Mesenchymal stem cell (in vitro differentiated cells and primary cell): ENCODE data around the gene XPNPEP3.
A peak's percentile ranks its signal among the peaks of the same experiment; 100 is the strongest.
"Not testable (repeated sequence)": the region's sequence is repeated elsewhere in the genome, so short reads cannot be mapped to it uniquely, and the experiment has no call there.

Experiments used
- DNase-seq: peaks from one replicate; pipeline ENCODE4 v3.0.0-alpha.2; 2013
- H2AFZ ChIP-seq: one replicate; pipeline ENCODE4 v1.6.1; 2013; ENCODE audit warnings: low read depth, mild to moderate bottlenecking, control low read depth, inconsistent platforms, low read length, moderate library complexity
- H2AK5ac ChIP-seq: 2 replicates; pipeline ENCODE4 v1.6.1; 2013; ENCODE audit warnings: low read length, moderate library complexity, mild to moderate bottlenecking, inconsistent platforms; ENCODE audit not compliant: severe bottlenecking
- H2BK120ac ChIP-seq: one replicate; pipeline ENCODE4 v1.6.1; 2013; ENCODE audit warnings: low read depth, mild to moderate bottlenecking, inconsistent platforms, low read length, moderate library complexity
- H2BK12ac ChIP-seq, 2 experiments: one replicate each; pipeline ENCODE4 v1.6.1; 2013; ENCODE audit warnings: inconsistent platforms in 2 of 2, low read length in 2 of 2, mild to moderate bottlenecking in 2 of 2, moderate library complexity in 2 of 2, control low read depth in 1 of 2
- H2BK15ac ChIP-seq: one replicate; pipeline ENCODE4 v1.6.1; 2013; ENCODE audit warnings: mild to moderate bottlenecking, low read depth, inconsistent platforms; ENCODE audit not compliant: poor library complexity, severe bottlenecking
- H2BK5ac ChIP-seq: 2 replicates; pipeline ENCODE4 v1.6.1; 2013; ENCODE audit warnings: low read depth, mild to moderate bottlenecking, low read length, control low read depth, inconsistent platforms; ENCODE audit not compliant: poor library complexity, severe bottlenecking
- H3K14ac ChIP-seq, 2 experiments: one replicate each; pipeline ENCODE4 v1.6.1; 2013; ENCODE audit warnings: inconsistent platforms in 2 of 2, low read length in 2 of 2, control low read depth in 1 of 2, mild to moderate bottlenecking in 1 of 2, moderate library complexity in 1 of 2
- H3K18ac ChIP-seq, 2 experiments: one replicate each; pipeline ENCODE4 v1.6.1; 2013; ENCODE audit warnings: inconsistent platforms in 2 of 2, low read length in 2 of 2, control low read depth in 1 of 2, low read depth in 1 of 2, mild to moderate bottlenecking in 1 of 2
- H3K23ac ChIP-seq, 2 experiments: one replicate each; pipeline ENCODE4 v1.6.1; 2013; ENCODE audit warnings: inconsistent platforms in 2 of 2, low read length in 2 of 2, mild to moderate bottlenecking in 2 of 2, moderate library complexity in 2 of 2, control low read depth in 1 of 2
- H3K27ac ChIP-seq: 2 replicates; pipeline ENCODE4 v1.5.1; 2013; ENCODE audit warnings: mild to moderate bottlenecking, moderate library complexity, low read length, control low read depth, inconsistent platforms; ENCODE audit not compliant: poor library complexity, severe bottlenecking
- H3K27me3 ChIP-seq, 2 experiments: 2 replicates each; pipeline versions ENCODE4 v1.6.1 to v1.7.0; 2013; ENCODE audit warnings: low read length in 2 of 2, mild to moderate bottlenecking in 2 of 2, moderate library complexity in 2 of 2, control low read depth in 1 of 2, inconsistent platforms in 1 of 2; ENCODE audit not compliant: control insufficient read depth in 1 of 2, insufficient read depth in 1 of 2
- H3K36me3 ChIP-seq, 2 experiments: 2 replicates each; pipeline versions ENCODE4 v1.6.1 to v1.7.0; 2013; ENCODE audit warnings: low read length in 2 of 2, control low read depth in 1 of 2, inconsistent platforms in 1 of 2, low read depth in 1 of 2, mild to moderate bottlenecking in 1 of 2; ENCODE audit not compliant: insufficient read depth in 2 of 2, control insufficient read depth in 1 of 2
- H3K4ac ChIP-seq, 2 experiments: one replicate each; pipeline ENCODE4 v1.6.1; 2013; ENCODE audit warnings: inconsistent platforms in 2 of 2, low read length in 2 of 2, mild to moderate bottlenecking in 2 of 2, moderate library complexity in 2 of 2, control low read depth in 1 of 2, low read depth in 1 of 2
- H3K4me1 ChIP-seq: 2 replicates; pipeline ENCODE4 v1.6.1; 2013; ENCODE audit warnings: low read depth, low read length, control low read depth; ENCODE audit not compliant: control insufficient read depth, insufficient read depth
- H3K4me2 ChIP-seq: 2 replicates; pipeline ENCODE4 v1.6.1; 2013; ENCODE audit warnings: low read length, mild to moderate bottlenecking, inconsistent platforms; ENCODE audit not compliant: poor library complexity, severe bottlenecking
- H3K4me3 ChIP-seq, 2 experiments: 2 replicates each; pipeline versions ENCODE4 v1.5.1 to v1.7.0; 2013; ENCODE audit warnings: low read length in 2 of 2, mild to moderate bottlenecking in 2 of 2, control low read depth in 1 of 2, low read depth in 1 of 2; ENCODE audit not compliant: insufficient read depth in 1 of 2
- H3K79me1 ChIP-seq: replicated peaks from 2 replicates; pipeline ENCODE4 v1.6.1; 2013; ENCODE audit warnings: mild to moderate bottlenecking, control low read depth, low read length, inconsistent platforms; ENCODE audit not compliant: poor library complexity, severe bottlenecking
- H3K9ac ChIP-seq: 2 replicates; pipeline ENCODE4 v1.7.0; 2013; ENCODE audit warnings: mild to moderate bottlenecking, low read length, moderate library complexity
- H3K9me3 ChIP-seq: 2 replicates; pipeline ENCODE4 v1.7.0; 2013; ENCODE audit warnings: mild to moderate bottlenecking, low read length; ENCODE audit not compliant: control insufficient read depth
- H4K8ac ChIP-seq: one replicate; pipeline ENCODE4 v1.6.1; 2013; ENCODE audit warnings: inconsistent platforms, mild to moderate bottlenecking, low read length, moderate library complexity
- H4K91ac ChIP-seq: one replicate; pipeline ENCODE4 v1.6.1; 2013; ENCODE audit warnings: mild to moderate bottlenecking, low read length, inconsistent platforms
- WGBS: methylation state at CpG from one replicate; pipeline ENCODE4 v1.1.7; 2013; ENCODE audit warnings: mixed read lengths; 5-methylcytosine and 5-hydroxymethylcytosine counted together

XPNPEP3 gene

GRCh38 chr22:40912987-40913386 lies 56.0 kb downstream of the XPNPEP3 start:
- H2BK12ac ChIP-seq, H3K9me3 ChIP-seq, H3K4me3 ChIP-seq, H3K79me1 ChIP-seq, H3K4me1 ChIP-seq, H2BK120ac ChIP-seq, H3K4me2 ChIP-seq, H3K27me3 ChIP-seq, H4K91ac ChIP-seq, H3K23ac ChIP-seq, H3K9ac ChIP-seq, H3K27ac ChIP-seq, H2AK5ac ChIP-seq, H2BK5ac ChIP-seq, H3K18ac ChIP-seq, H3K14ac ChIP-seq, H2AFZ ChIP-seq, H3K4ac ChIP-seq, H4K8ac ChIP-seq, H2BK15ac ChIP-seq, DNase-seq: not testable (repeated sequence)
- 95% methylated on average over 6 of the region's 6 CpGs for WGBS
- peaks cover 10 to 89% of the 10 kb centered on the region in 2 experiments for H3K36me3 ChIP-seq

DNA sequence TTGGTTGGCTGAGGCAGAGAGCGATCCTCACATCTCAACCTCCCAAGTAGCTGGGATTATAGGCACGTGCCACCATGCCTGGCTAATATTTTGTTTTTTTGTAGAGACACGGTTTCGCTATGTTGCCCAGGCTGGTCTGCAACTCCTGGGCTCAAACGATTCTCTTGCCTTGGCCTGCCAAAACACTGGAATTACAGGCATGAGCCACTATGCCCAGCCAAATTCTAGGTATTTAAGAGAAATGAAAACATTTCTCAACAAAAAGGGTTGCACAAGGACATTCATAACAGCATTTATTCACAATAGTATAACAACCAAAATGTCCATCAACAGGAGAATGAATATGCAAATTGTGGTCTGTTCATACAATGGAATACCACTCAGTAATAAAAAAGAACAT lies 62.5 kb downstream of the XPNPEP3 start:
- Histone ChIP-seq H3K27ac (no peak overlapping the region), H3K4ac (no peak overlapping the region), H2BK15ac (no peak overlapping the region), H3K4me3 (no peak overlapping the region), H4K8ac (no peak overlapping the region), H3K23ac (no peak overlapping the region), H3K18ac (no peak overlapping the region), H3K9ac (no peak overlapping the region), H2BK5ac (no peak overlapping the region), H3K79me1 (no peaks in the 10 kb centered on the region), H2AFZ (no peak overlapping the region), H3K36me3 (peaks cover 17 to 89% of the 10 kb centered on the region in 2 experiments), H2BK120ac (no peak overlapping the region), H4K91ac (no peak overlapping the region), H2AK5ac (no peak overlapping the region), H3K4me2 (no peak overlapping the region), H3K9me3 (no peaks in the 10 kb centered on the region), H3K4me1 (no peaks in the 10 kb centered on the region), H2BK12ac (no peak overlapping the region), H3K27me3 (no peaks in the 10 kb centered on the region), H3K14ac (no peak overlapping the region)
- DNase-seq, result no peak
- 99% methylated on average over 5 of the region's 5 CpGs for WGBS

DNA sequence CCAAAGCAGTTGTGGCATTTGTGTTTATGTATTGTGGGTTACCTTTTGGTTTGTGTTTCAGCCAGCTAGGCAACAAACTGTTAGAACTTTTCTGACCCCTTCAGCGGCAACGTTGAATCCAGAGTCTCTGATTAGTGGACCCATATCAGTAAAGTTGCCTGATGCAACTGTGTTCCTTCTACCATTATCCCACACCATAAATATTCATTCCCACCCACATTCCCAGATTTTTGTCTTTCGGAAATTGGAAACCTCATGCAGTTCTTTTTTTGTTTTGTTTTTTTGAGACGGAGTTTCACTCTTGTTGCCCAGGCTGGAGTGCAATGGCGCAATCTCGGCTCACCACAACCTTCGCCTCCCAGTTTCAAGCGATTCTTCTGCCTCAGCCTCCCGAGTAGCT lies 63.6 kb downstream of the XPNPEP3 start:
- 97% methylated on average over 9 of the region's 9 CpGs for WGBS

DNA sequence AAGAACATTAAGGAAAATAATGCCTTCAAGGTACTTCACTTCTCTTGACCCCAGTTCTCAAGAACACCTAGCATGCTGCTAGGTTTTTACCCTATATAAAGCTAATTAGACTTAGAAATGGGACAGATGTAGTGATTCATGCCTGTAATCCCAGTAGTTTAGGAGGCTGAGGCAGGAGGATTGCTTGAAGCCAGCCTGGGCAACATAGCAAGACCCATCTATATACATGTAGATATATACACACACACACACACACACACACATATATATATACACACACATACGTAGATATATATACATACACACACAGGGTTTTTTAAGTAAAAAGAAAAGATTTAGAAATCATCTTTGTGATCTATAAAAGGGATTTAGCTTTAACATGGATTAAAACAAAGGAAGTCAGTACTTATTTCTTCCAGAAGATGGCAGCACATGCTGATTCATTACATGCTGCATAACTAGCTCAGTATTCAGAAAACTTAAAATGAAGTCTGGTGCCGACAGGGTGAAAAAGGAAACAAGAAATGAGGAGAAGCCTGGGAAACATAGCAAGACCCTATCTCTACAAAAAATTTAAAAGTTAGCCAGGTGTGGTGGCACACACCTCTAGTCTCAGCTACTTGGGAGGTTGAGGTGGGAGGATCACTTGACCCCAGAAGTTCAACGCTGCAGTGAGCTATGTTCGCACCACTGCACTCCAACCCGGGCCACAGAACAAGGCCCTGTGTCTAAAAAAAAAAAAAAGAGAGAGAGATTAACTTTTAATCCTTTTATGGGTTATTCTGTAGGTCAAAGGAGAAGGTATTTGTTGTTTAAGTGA lies 65.7 kb downstream of the XPNPEP3 start:
- H2BK5ac ChIP-seq, result no peak overlapping the region
- H4K91ac ChIP-seq, result no peak overlapping the region
- H3K23ac ChIP-seq, result no peak overlapping the region
- H4K8ac ChIP-seq, result no peak overlapping the region
- 100% methylated on average over 3 of the region's 5 CpGs for WGBS
- H3K9me3 ChIP-seq, result no peaks in the 10 kb centered on the region
- no peak overlapping the region for H3K4me3 ChIP-seq
- H3K14ac ChIP-seq, result no peak overlapping the region
- H2BK120ac ChIP-seq, result no peak overlapping the region
- peaks cover 2% of the 10 kb centered on the region for H3K79me1 ChIP-seq
- peak; percentile 74 for DNase-seq
- no peak overlapping the region for H2AK5ac ChIP-seq
- no peak overlapping the region for H3K4ac ChIP-seq
- H2BK12ac ChIP-seq, result no peak overlapping the region
- H3K18ac ChIP-seq, result no peak overlapping the region
- no peak overlapping the region for H2AFZ ChIP-seq
- H3K36me3 ChIP-seq, result peaks cover 28 to 85% of the 10 kb centered on the region in 2 experiments
- H3K27me3 ChIP-seq, result no peaks in the 10 kb centered on the region
- no peak overlapping the region for H3K27ac ChIP-seq
- no peak overlapping the region for H2BK15ac ChIP-seq
- peak overlapping the region; percentile 56 for H3K9ac ChIP-seq
- H3K4me1 ChIP-seq, result no peaks in the 10 kb centered on the region
- H3K4me2 ChIP-seq, result no peak overlapping the region

More for the DNA sequence above, 63.6 kb downstream of the XPNPEP3 start:
- Histone ChIP-seq H4K8ac (no peak overlapping the region), H3K4me3 (no peak overlapping the region), H2BK15ac (no peak overlapping the region), H3K4ac (no peak overlapping the region), H2BK12ac (no peak overlapping the region), H2BK120ac (no peak overlapping the region), H3K79me1 (no peaks in the 10 kb centered on the region), H2BK5ac (no peak overlapping the region), H3K27ac (no peak overlapping the region), H3K4me2 (no peak overlapping the region), H3K9ac (no peak overlapping the region), H4K91ac (no peak overlapping the region), H3K4me1 (no peaks in the 10 kb centered on the region), H3K23ac (no peak overlapping the region), H3K18ac (no peak overlapping the region), H3K9me3 (no peaks in the 10 kb centered on the region), H3K36me3 (peaks cover 22 to 89% of the 10 kb centered on the region in 2 experiments), H3K27me3 (no peaks in the 10 kb centered on the region), H2AFZ (no peak overlapping the region), H2AK5ac (no peak overlapping the region), H3K14ac (no peak overlapping the region)
- peak; percentile 20 for DNase-seq
